Testis (tissue), 3 donors: ENCODE results near the gene CACNB2. TPM values are rescaled to one million over a fixed set of nuclear protein-coding genes. Genes with fewer than 3 reads are reported as not detected.
"Not testable (repeated sequence)": the region's sequence is repeated elsewhere in the genome, so short reads cannot be mapped to it uniquely, and the experiment has no call there.

Experiments
- DNase-seq: peaks from one replicate; pipeline ENCODE4 v3.0.0-alpha.2; 2019
- H3K27ac ChIP-seq, 2 donors: fragments of 200-600 bp; sonication (generic); one replicate each; pipeline ENCODE4 v1.5.1; 2019
- H3K27me3 ChIP-seq: fragments of 200-600 bp; sonication (generic); one replicate; pipeline ENCODE4 v1.5.1; 2019
- H3K36me3 ChIP-seq: fragments of 200-600 bp; sonication (generic); one replicate; pipeline ENCODE4 v1.5.1; 2017; ENCODE audit warnings: low read depth; ENCODE audit errors: missing control alignments
- H3K4me1 ChIP-seq: fragments of 200-600 bp; sonication (generic); one replicate; pipeline ENCODE4 v1.5.1; 2019
- H3K4me3 ChIP-seq, 2 donors: fragments of 200-600 bp; sonication (generic); one replicate each; pipeline ENCODE4 v1.5.1; 2017 to 2019
- H3K9me3 ChIP-seq: fragments of 200-600 bp; sonication (generic); one replicate; pipeline ENCODE4 v1.5.1; 2017
- POLR2A ChIP-seq: fragments of 450-650 bp; IDR thresholded peaks from one replicate; pipeline ENCODE4 v1.6.1; 2017; ENCODE audit warnings: antibody characterized with exemption, mild to moderate bottlenecking, moderate library complexity
- WGBS, 2 donors: methylation state at CpG; one replicate each; pipeline ENCODE4 v1.1.5; 2018; 5-methylcytosine and 5-hydroxymethylcytosine counted together
- intact Hi-C: fragments of 100-400 bp; cut with DNase I; formaldehyde crosslinking; loops from one replicate; pipeline ENCODE4 v1.15.1; 2023; ENCODE audit warnings: low total_unique reads
- polyA plus RNA-seq: library from polyadenylated mRNA; stranded (reverse); fragments of 350-450 nt; fragmentation: Illumina TruSeq; extraction: RNeasy Lipid Tissue Mini Kit (QIAGEN cat#74804); gene quantifications from one replicate; pipeline ENCODE4 v1.2.3, GENCODE V29; 2014; ENCODE audit warnings: low read depth, low replicate concordance; ENCODE audit not compliant: insufficient read depth
- total RNA-seq, 2 donors: library from RNA; depleted of rRNA; stranded (reverse); fragments of >200 nt; gene quantifications; one replicate each; pipeline ENCODE4 v1.2.3, GENCODE V29; 2016
- TF ChIP-seq, protein P1 (sequence below), 3 experiments: fragments of 450-650 bp in 2 of 3; fragments of 200-600 bp in 1 of 3; sonication (generic) in 1 of 3; IDR thresholded peaks; one replicate each; pipeline ENCODE4 v1.5.1; 2016 to 2019; ENCODE audit warnings: antibody characterized with exemption in 3 of 3, mild to moderate bottlenecking in 2 of 3, moderate library complexity in 1 of 3

The CACNB2 gene
- total and polyA plus RNA-seq, 3 donors from 2014 or later: 1.3 to 4.8 (median 1.4) TPM

- no peak overlapping the region for H3K4me3 ChIP-seq
- no peak for TF ChIP-seq POLR2A
- TF ChIP-seq, protein P1, sequence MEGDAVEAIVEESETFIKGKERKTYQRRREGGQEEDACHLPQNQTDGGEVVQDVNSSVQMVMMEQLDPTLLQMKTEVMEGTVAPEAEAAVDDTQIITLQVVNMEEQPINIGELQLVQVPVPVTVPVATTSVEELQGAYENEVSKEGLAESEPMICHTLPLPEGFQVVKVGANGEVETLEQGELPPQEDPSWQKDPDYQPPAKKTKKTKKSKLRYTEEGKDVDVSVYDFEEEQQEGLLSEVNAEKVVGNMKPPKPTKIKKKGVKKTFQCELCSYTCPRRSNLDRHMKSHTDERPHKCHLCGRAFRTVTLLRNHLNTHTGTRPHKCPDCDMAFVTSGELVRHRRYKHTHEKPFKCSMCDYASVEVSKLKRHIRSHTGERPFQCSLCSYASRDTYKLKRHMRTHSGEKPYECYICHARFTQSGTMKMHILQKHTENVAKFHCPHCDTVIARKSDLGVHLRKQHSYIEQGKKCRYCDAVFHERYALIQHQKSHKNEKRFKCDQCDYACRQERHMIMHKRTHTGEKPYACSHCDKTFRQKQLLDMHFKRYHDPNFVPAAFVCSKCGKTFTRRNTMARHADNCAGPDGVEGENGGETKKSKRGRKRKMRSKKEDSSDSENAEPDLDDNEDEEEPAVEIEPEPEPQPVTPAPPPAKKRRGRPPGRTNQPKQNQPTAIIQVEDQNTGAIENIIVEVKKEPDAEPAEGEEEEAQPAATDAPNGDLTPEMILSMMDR (IDR thresholded peaks at IDR 0.05): no peak
- no peaks in the 10 kb centered on the region for H3K9me3 ChIP-seq
- H3K27ac ChIP-seq: no peak overlapping the region
- intact Hi-C loops: no loop called here
- no peaks in the 10 kb centered on the region for H3K36me3 ChIP-seq
- DNase-seq: no peak
- H3K4me1 ChIP-seq: no peaks in the 10 kb centered on the region
- 92 to 93% methylated on average over 5 of the region's 5 CpGs for WGBS, 2 donors
- no peaks in the 10 kb centered on the region for H3K27me3 ChIP-seq
These were observed 11.2 kb downstream of the CACNB2 start for GRCh38 chr10:18151356-18151890.

- H3K4me3 ChIP-seq, H3K27me3 ChIP-seq, H3K9me3 ChIP-seq, H3K4me1 ChIP-seq, H3K27ac ChIP-seq, DNase-seq, H3K36me3 ChIP-seq, intact Hi-C loops: not testable (repeated sequence)
- WGBS, 2 donors: 96 to 98% methylated on average over 4 of the region's 4 CpGs
These were observed 13.2 kb downstream of the CACNB2 start for GRCh38 chr10:18153381-18153780.

- intact Hi-C loops: no loop called here
- peaks cover 5% of the 10 kb centered on the region for H3K4me1 ChIP-seq
These were observed 15.1 kb downstream of the CACNB2 start for GRCh38 chr10:18155321-18155720.

DNA sequence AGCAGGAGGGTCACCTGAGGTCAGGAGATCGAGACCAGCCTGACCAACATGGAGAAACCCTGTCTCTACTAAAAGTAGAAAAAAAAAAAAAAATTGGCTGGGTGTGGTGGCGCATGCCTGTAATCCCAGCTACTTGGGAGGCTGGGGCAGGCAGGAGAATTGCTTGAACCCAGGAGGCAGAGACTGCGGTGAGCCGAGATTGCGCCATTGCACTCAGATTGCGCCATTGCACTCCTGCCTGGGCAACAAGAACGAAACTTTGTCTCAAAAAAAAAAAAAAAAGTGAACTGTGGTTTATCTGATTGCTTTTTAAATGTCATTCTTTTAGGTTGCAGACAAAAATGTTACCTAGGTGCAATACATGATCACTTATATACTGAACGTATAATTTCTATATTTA is 16.6 kb downstream of the CACNB2 start:
- 84 to 92% methylated on average over 8 of the region's 8 CpGs for WGBS, 2 donors
- H3K4me3 ChIP-seq, DNase-seq, H3K9me3 ChIP-seq, H3K27ac ChIP-seq, H3K27me3 ChIP-seq, H3K36me3 ChIP-seq, intact Hi-C loops, H3K4me1 ChIP-seq: not testable (repeated sequence)

More at GRCh38 chr10:18155321-18155720, 15.1 kb downstream of the CACNB2 start:
- Histone ChIP-seq H3K27ac (no peak overlapping the region), H3K27me3 (no peaks in the 10 kb centered on the region), H3K36me3 (no peaks in the 10 kb centered on the region), H3K9me3 (no peaks in the 10 kb centered on the region), H3K4me3 (no peak overlapping the region)
- no peak for DNase-seq
- TF ChIP-seq POLR2A: no peak
- TF ChIP-seq, protein P1 (IDR thresholded peaks at IDR 0.05): no peak

GRCh38 chr10:18157881-18158280 is 17.7 kb downstream of the CACNB2 start:
- Histone ChIP-seq H3K27me3 (no peaks in the 10 kb centered on the region), H3K4me1 (peaks cover 5% of the 10 kb centered on the region), H3K9me3 (no peaks in the 10 kb centered on the region), H3K27ac (no peak overlapping the region), H3K4me3 (no peak overlapping the region), H3K36me3 (no peaks in the 10 kb centered on the region)
- no peak for TF ChIP-seq POLR2A
- TF ChIP-seq, protein P1 (IDR thresholded peaks at IDR 0.05): no peak
- intact Hi-C loops: no loop called here
- no peak for DNase-seq
- 53 to 61% methylated on average over 3 of the region's 3 CpGs for WGBS, 2 donors

DNA sequence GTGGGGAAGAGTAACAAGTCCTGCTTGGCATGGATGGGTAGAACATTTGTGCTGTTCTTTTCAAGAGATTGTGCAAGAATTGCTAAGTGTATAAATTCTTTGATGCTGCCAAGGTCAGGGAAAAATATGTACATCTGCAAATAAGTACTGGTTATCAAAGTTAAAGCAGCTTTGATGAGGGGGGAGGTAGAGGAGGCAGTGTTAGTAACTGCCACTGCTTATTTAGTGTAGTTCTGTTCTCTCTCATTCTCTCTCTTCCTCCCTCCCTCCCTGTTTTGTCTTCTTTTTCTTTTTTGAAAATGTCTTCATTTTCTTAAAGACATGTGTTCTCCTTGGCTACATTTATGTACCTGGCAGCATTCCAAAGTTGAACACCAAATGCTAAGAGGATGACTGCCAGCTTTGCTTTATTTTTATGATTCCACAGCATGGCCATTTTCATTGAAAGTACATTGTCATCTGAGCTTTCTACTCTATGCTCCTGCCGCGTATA is 18.6 kb downstream of the CACNB2 start:
- no peak overlapping the region for H3K27ac ChIP-seq
- WGBS, 2 donors: 53 to 64% methylated on average over 2 of the region's 2 CpGs
- TF ChIP-seq, protein P1 (IDR thresholded peaks at IDR 0.05): no peak
- TF ChIP-seq POLR2A: no peak
- H3K27me3 ChIP-seq: no peaks in the 10 kb centered on the region
- DNase-seq: no peak
- no peaks in the 10 kb centered on the region for H3K9me3 ChIP-seq
- no peaks in the 10 kb centered on the region for H3K36me3 ChIP-seq
- intact Hi-C loops: no loop called here
- H3K4me3 ChIP-seq: no peak overlapping the region
- peaks cover 5% of the 10 kb centered on the region for H3K4me1 ChIP-seq
